RPMI7951 (cell line): Measurements from ENCODE around the gene ARRDC1. TPM values are rescaled to one million over a fixed set of nuclear protein-coding genes. Genes with fewer than 3 reads are reported as not detected.
A peak's percentile ranks its signal among the peaks of the same experiment; 100 is the strongest.

Experiments
- DNase-seq: peaks from one replicate; pipeline ENCODE4 v3.0.0-alpha.2; 2012; ENCODE audit warnings: low read depth
- total RNA-seq: library from RNA; depleted of rRNA; stranded (reverse); fragments of >200 nt; shearing (Covaris generic); gene quantifications from 2 replicates; pipeline ENCODE4 v1.2.3, GENCODE V29; 2014; rRNA removed

Gene ARRDC1
- total RNA-seq, 1 experiment from 2014 or later: 13.1 TPM

DNA sequence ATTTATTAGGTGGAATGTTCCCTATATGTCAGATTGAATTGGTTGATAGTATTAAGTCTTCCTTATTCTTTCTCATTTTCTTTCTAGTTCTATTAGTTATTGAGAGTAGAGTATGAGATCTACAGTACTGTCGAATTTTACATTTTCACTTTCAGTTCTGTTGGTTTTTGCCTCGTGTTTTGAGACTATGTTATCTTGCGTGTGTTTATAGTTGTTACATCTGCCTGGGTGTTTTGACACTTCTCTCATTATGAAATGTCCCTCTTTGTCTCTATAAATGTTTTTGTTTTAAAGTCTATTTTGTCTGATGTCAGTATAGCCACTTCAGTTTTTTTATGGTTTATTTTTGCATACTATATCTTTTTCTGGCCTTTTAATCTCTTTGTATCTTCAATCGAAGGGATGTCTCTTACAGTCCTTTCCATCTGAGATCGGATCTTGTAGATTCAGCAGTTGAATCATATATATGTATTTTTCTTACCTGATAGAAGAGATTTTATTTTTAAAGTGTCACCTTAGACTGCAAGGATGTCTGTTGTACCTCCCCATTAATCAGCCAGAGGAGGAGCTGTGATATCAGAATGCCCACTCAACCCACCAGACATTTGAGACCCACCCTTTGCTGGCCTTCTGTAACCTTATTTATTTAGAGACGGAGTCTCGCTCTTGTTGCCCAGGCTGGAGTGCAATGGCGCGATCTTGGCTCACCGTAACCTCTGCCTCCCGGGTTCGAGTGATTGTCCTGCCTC lies 34.0 kb downstream of the ARRDC1 start:
- DNase-seq: peak; percentile 4

DNA sequence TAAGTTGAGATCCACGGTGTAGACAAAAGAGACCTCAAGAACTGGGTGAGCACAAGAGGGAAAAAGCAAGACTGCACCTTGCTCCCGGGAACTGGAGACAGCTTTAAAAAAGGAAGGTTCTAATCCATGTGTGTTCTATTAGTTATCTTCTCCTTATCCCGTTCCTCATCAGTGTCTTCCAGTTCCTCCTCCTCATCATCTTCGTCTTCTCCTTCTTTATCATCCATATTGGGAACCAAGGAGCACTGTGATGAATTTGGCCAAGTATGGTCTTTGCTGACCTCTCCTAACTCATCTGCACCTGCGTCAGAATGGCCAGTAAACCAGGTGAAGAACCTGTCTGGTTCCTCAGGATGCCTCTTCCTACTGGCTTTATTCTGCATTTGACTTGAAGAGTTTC lies 35.4 kb downstream of the ARRDC1 start:
- no peak for DNase-seq

DNA sequence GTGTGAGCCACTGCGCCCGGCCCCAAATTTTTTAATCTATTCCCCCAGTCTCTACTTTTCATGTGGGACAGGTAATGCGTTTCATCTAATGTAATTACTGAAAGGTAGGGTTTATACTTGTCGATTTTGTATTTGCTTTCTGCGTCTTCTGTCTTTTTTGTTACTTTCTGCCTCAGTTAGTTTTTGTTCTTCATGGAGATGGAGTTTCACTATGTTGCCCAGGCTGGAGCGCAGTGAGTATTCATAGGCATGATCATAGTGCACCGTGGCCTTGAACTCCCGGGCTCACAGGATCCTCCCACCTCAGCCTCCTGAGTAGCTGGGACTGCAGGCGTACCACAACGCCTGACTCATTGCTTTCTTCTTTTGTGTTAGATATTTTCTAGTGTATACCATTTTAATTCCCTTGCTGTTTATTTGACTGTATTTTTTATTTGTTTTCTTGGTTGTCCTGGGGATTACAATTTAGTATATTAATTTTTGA lies 36.7 kb downstream of the ARRDC1 start:
- DNase-seq: no peak

DNA sequence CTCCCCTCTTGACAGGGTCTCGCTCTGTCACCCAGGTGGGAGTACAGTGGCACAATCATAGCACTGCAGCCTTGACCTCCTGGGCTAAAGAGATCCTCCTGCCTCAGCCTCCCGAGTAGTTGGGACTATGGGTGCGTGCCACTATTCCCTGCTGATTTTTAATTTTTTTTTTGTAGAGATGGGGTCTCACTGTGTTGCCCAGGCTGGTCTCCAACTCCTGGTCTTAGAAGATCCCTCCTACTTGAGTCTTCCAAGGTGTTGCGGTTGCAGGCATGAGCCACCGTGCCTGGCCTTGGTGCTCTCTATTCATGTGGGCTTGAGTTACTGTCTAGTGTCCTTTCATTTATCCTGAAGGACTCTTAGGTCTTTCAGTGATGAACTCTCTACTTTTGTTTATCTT lies 37.4 kb downstream of the ARRDC1 start:
- DNase-seq: no peak

DNA sequence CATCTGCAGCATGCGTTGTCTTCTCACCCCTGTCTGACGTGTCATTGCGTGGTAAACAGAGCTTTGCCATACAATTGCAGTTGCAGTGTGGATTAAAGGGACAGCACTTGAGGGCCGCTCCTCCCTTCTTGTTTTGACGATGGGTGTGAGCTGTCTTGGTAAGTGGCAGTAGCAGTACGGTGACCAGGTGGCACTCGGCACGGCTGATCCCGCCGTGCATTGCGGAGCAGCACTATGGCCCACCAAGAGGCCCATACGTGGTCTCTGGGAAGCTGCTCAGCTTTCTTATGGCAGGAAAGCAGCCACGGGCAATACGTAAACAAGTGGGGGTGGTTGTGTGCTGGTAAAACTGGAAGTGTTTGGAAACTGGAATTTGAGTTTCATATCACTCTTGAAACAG lies 38.4 kb downstream of the ARRDC1 start:
- DNase-seq: no peak

DNA sequence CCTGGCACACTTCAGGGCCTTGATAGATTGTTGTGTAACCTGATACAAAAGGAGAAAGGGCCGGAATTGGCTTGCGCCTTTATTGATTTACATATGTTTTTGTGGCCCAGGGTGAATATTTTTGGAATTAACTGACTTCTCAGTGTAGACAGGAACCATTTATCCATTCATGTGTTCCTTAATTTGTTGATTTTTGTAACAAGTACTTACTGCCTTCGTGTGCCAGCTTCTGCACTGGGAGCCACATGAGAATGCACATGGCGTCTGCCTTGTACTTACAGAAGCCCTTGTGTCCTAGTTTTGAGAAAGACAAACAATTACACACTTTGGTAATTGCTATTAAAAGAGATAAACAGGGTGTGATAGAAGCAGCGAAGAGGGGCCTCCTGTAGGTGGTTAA lies 39.7 kb downstream of the ARRDC1 start:
- DNase-seq: no peak

DNA sequence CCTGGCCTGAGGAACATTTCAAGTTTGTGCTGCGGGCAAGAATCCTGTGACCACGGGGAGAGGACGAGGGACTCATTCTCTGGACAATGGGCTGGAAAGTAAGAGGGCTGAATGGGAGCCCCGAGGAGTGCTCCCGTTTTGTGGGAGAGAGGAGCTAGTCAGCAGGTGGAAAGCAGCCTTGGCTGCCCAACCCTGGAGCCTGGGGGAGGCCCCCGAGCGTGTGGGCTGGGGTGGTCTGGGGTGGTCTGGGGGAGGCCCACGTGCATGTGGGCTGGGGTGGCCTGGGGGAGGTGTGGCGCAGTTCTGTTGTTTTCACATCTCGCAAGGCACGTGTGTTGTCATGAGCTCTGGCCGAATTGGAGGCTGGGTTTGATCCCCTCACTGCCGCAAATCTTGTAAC lies 40.9 kb downstream of the ARRDC1 start:
- DNase-seq: no peak

DNA sequence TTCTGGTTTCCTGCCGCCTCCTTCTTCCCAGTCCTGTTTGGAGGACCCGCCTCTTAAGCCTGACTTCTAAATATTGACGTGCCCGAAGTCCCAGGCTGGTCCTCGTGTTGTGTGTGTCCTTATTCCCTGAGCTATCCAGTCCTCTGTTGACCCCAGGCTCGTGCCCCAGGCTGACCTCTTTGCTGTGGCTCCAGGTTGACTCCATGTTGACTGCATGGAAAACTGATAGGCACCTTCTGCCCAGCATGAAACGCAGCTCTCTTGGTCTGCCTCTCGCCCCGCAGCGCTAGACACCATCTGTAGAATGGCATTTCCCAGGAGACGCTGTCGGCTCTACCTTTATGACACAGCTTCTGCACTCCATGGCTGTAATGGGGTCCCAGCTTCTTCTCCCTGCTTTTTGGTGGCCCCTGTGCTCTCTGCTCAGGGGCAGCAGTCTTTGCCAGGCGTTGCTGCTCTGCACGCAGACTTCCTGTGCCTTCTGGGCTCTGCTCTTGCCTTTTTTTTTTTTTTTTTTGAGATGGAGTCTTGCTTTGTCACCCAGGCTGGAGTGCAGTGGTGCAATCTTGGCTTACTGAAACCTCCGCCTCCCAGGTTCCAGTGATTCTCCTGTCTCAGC lies 41.7 kb downstream of the ARRDC1 start:
- no peak for DNase-seq

DNA sequence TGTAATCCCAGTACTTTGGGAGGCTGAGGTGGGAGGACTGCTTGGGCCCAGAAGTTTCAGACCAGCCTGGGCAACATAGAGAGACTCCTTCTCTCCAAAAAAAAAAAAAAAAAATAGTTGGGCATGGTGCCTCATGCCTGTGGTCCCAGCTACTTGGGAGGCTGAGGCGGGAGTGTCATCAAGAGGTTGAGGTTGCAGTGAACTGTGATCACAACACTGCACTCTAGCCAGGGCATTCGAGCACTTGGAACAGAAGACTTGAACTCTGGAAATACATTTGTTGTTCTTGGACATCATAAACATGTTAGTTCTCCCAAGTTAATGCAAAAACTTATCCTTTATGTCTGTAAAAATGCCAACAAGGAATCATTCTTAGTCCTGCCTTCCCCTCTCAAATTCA lies 42.9 kb downstream of the ARRDC1 start:
- DNase-seq: no peak

DNA sequence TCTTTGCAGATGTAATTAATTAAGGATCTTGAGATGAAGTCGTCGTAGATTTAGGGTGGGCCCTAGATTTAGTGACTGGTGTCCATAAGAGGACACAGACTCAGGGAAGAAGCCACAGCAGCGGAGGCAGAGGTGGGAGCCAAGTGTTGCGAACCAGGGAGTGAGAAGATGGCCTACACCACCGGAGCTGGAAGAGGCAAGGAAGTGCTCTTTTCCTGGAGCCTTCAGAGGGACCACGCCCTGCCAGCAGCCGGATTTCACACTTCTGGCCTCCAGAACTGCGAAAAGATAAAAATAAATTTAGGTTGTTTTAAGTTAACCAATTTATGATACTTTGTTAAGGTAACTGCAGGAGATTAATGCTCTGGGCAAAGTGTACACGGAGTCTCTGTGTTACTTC lies 44.1 kb downstream of the ARRDC1 start:
- DNase-seq: no peak

DNA sequence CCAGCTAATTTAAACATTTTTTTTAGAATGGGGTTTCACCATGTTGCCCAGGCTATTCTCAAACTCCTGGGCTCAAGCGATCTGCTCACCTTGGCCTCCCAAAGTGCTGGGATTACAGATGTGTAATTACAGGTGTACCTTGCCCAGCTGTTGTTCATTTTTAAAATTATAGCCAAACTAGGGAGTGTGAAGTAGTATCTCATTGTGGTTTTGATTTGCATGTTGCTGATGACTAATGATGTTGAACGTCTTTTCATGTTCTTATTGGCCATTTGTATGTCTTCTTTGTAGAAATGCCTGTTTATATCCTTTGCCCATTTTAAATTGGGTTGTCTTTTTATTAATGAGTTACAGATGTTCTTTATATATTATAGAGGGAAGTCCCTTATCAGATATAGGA lies 44.8 kb downstream of the ARRDC1 start:
- no peak for DNase-seq

DNA sequence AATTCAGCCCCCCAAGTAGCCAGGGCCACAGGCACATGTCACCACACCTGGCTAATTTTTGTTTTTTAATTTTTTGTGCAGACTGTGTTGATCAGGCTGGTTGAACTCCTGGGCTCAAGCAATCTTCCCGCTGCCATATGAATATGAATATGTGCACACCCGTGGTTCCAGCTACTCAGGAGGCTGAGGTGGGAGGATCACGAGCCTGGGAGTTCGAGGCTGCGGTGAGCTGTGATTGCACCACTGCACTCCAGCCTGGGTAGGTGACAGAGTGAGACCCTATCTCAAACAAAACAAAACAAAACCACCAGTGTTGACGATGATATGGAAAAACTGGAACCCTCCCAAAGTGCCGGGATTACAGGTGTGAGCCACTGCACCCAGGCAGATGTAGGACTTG lies 45.3 kb downstream of the ARRDC1 start:
- no peak for DNase-seq

DNA sequence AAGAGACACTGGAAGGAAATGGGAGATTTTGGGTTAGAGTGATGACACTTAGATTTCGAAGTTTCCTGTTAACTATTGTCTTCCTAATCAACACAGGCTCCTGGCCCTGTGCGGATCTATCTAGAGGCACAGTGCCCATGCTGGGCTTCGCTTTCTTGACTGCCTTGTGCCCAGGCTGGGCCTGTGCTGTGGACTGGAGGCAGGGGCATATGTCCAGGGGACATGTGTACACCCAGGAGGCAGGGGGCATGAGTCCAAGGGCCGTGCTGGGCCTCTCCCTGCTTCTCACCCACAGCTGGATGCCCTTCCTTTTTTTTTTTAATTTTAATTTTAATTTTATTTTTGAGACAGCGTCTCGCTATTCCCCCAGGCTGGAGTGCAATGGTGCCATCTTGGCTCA lies 50.9 kb downstream of the ARRDC1 start:
- DNase-seq: no peak

DNA sequence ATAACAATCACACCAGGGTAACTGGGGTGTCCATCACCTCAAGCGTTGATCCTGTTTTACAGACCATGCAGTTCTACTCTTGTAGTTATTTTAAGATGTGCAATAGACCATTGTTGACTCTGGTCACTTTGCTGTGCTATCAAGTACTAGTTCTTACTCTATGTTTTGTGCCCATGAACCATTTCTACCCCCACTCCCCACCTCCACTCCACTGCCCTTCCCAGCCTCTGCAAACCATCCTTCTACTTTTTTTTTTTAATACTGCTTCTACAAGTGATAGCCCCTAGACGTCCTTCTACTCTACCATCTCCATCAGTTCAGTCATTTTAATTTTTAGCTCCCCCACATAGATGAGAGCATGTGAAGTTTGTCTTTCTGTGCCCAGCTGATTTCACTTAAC lies 52.1 kb downstream of the ARRDC1 start:
- DNase-seq: no peak

DNA sequence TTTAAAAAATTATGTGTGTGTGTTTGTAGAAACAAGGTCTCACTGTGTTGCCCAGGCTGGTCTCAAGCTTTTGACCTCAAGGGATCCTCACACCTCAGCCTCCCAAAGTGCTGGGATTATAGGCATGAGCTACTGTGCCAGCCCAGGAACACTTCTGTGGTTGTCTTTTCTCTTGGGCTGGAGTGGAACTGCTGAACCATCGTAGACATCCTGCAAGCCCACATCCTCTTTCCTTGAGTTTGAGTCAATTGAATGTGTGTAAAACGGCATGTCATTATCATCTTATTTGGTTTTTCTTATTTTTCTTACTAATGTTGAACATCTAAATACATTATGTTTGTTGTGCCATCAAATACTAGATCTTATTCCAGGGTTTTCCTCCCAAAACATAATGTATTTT lies 53.3 kb downstream of the ARRDC1 start:
- no peak for DNase-seq

DNA sequence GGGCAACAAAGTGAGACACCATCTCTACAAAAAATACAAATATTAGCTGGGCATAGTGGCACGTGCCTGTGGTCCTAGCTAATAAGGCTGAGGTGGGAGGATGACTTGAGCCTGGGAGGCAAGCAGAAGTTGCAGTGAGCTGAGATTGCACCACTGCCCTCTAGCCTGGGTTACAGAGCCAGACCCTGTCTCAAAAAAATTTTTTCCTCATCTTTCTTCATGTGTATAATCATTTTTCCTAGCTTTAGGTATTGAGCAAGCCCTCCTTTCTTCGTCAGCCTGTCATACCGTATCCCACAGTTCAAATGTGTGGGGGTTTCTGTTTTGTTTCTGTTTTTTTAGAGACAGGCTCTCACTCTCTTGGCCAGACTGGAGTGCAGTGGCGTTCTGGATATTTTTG lies 54.7 kb downstream of the ARRDC1 start:
- no peak for DNase-seq

DNA sequence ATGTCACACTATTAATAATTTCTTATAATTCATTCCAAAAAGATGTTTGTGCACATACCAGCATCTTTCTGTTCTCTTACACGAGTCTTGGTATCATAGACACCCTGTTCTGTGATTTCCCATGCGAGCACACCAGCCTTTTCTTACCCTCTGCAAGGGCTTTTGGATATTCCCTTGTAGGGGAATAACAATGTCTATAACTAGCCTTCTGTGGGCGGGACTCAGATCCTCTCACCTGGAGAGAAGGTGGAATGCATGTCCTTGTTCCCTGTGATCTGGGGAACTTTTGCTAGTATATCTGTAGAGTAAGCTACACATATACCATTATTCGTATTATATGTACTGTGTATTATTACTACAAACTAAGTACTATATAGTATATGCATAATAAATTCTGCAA lies 58.1 kb downstream of the ARRDC1 start:
- no peak for DNase-seq

DNA sequence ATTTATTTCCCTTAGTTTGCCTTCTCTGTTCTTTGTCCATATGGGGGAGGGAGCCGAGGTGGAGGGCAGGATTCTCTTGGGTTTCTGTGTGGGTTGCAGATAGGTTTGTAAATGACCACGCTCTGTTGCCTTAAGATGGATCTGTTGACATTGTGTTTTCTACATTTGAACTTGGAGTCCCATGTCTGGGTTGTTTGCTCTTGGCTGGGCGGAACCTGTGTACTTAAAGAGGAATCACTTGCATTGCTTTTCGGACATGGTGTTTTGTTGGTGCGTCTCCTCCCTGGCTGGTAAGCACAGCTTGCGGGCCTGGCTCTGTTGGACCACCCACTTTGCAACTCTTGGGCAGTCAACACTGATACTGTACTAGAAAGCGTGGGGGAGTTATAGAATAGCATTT lies 59.2 kb downstream of the ARRDC1 start:
- no peak for DNase-seq

Other genes starting within 250 kb of the ARRDC1 start
- 0.24 and 1.3 TPM in 2 replicates for gene EXD3, start 182.5 kb upstream of the ARRDC1 start, total RNA-seq
- gene NOXA1, start 182.3 kb upstream of the ARRDC1 start, total RNA-seq: not detected in 2 replicates
- not detected in 2 replicates for gene ENTPD8, start 164.3 kb upstream of the ARRDC1 start, total RNA-seq
- gene NSMF, start 146.4 kb upstream of the ARRDC1 start, total RNA-seq: 11.9 and 12.7 TPM in 2 replicates
- gene PNPLA7, start 55.3 kb upstream of the ARRDC1 start, total RNA-seq: not detected in 2 replicates
- 66.7 and 80.8 TPM in 2 replicates for gene MRPL41, start 53.8 kb upstream of the ARRDC1 start, total RNA-seq
- 14.5 and 20.0 TPM in 2 replicates for gene DPH7, start 26.8 kb upstream of the ARRDC1 start, total RNA-seq
- gene ZMYND19, start 15.2 kb upstream of the ARRDC1 start, total RNA-seq: 16.3 and 19.1 TPM in 2 replicates
- 11.5 and 18.8 TPM in 2 replicates for gene EHMT1, start 13.3 kb downstream of the ARRDC1 start, total RNA-seq